GM21526 (cell line): Measurements from ENCODE around the gene ZNF492.
"Not testable (repeated sequence)": the region's sequence is repeated elsewhere in the genome, so short reads cannot be mapped to it uniquely, and the experiment has no call there.

ENCODE experiments used
- ATAC-seq: cut with Tn5 transposase; IDR thresholded peaks from one replicate; pipeline ENCODE4 v1.9.1; 2021; ENCODE audit warnings: moderate library complexity; ENCODE audit not compliant: unreplicated experiment, low FRiP score

The ZNF492 gene

GRCh38 chr19:22616659-22617058, 17.5 kb upstream of the ZNF492 start:
- ATAC-seq: no peak

GRCh38 chr19:22617181-22617580, 16.9 kb upstream of the ZNF492 start:
- ATAC-seq: not testable (repeated sequence)

GRCh38 chr19:22617614-22618320, 16.4 kb upstream of the ZNF492 start:
- no peak for ATAC-seq

GRCh38 chr19:22619371-22619770, 14.8 kb upstream of the ZNF492 start:
- ATAC-seq: no peak

- no peak for ATAC-seq
These were observed 14.2 kb upstream of the ZNF492 start for GRCh38 chr19:22619932-22620331.

GRCh38 chr19:22620401-22620800, 13.7 kb upstream of the ZNF492 start:
- no peak for ATAC-seq

- ATAC-seq: no peak
These were observed 13.2 kb upstream of the ZNF492 start for GRCh38 chr19:22620912-22621311.

GRCh38 chr19:22622020-22622419, 12.1 kb upstream of the ZNF492 start:
- no peak for ATAC-seq

- ATAC-seq: no peak
These were observed 11.0 kb upstream of the ZNF492 start for GRCh38 chr19:22622901-22623840.

GRCh38 chr19:22623841-22624221, 10.3 kb upstream of the ZNF492 start:
- ATAC-seq: no peak

GRCh38 chr19:22625266-22626035, 8.7 kb upstream of the ZNF492 start:
- ATAC-seq: no peak

GRCh38 chr19:22627526-22627925, 6.6 kb upstream of the ZNF492 start:
- no peak for ATAC-seq

GRCh38 chr19:22628401-22628800, 5.7 kb upstream of the ZNF492 start:
- no peak for ATAC-seq

- no peak for ATAC-seq
These were observed 315 bp downstream of the ZNF492 start for GRCh38 chr19:22634450-22634827.

- not testable (repeated sequence) for ATAC-seq
These were observed 51.4 kb downstream of the ZNF492 start for GRCh38 chr19:22685493-22685892.

- not testable (repeated sequence) for ATAC-seq
These were observed 68.5 kb downstream of the ZNF492 start for GRCh38 chr19:22702661-22703060.

GRCh38 chr19:22703096-22703495, 69.0 kb downstream of the ZNF492 start:
- ATAC-seq: not testable (repeated sequence)

- no peak for ATAC-seq
These were observed 74.9 kb downstream of the ZNF492 start for GRCh38 chr19:22708983-22709382.
